DOHH2 (cell line): ENCODE data around the gene COL5A1.

Experiments used
- H3F3A ChIP-seq: fragments of 200-600 bp; sonication (generic), shearing (Covaris generic); 2 replicates; pipeline ENCODE4 v1.6.0; 2016; ENCODE audit warnings: antibody characterized with exemption, mild to moderate bottlenecking; ENCODE audit not compliant: control insufficient read depth, insufficient read depth
- H3K27ac ChIP-seq: fragments of 200-600 bp; sonication (generic); 2 replicates; pipeline ENCODE4 v1.5.1; 2014; ENCODE audit warnings: low read depth, mild to moderate bottlenecking, low read length, moderate library complexity
- H3K27me3 ChIP-seq: fragments of 200-600 bp; sonication (generic); 2 replicates; pipeline ENCODE4 v1.6.1; 2014; ENCODE audit warnings: mild to moderate bottlenecking, low read length, mixed read lengths; ENCODE audit not compliant: control insufficient read depth
- H3K36me3 ChIP-seq: fragments of 200-600 bp; sonication (generic); 2 replicates; pipeline ENCODE4 v1.6.1; 2014; ENCODE audit warnings: mild to moderate bottlenecking, low read length, moderate library complexity, mixed read lengths; ENCODE audit not compliant: control insufficient read depth
- H3K4me1 ChIP-seq: fragments of 200-600 bp; sonication (generic); 2 replicates; pipeline ENCODE4 v1.6.1; 2014; ENCODE audit warnings: mild to moderate bottlenecking, low read length, mixed read lengths; ENCODE audit not compliant: control insufficient read depth
- H3K4me2 ChIP-seq: fragments of 200-600 bp; sonication (generic); 2 replicates; pipeline ENCODE4 v1.6.0; 2014; ENCODE audit warnings: mild to moderate bottlenecking, low read length, moderate library complexity
- H3K4me3 ChIP-seq: fragments of 200-600 bp; sonication (generic); 2 replicates; pipeline ENCODE4 v1.5.1; 2014; ENCODE audit warnings: mild to moderate bottlenecking, low read length, mixed read lengths
- H3K79me2 ChIP-seq: fragments of 200-600 bp; sonication (generic); 2 replicates; pipeline ENCODE4 v1.6.1; 2014; ENCODE audit warnings: mild to moderate bottlenecking, low read length, mixed read lengths; ENCODE audit not compliant: control insufficient read depth
- H3K9me2 ChIP-seq: fragments of 200-600 bp; sonication (generic); replicated peaks from 2 replicates; pipeline ENCODE4 v1.6.1; 2014; ENCODE audit warnings: mild to moderate bottlenecking, low read length, mixed read lengths; ENCODE audit not compliant: control insufficient read depth
- H3K9me3 ChIP-seq: fragments of 200-600 bp; sonication (generic); 2 replicates; pipeline ENCODE4 v1.6.1; 2014; ENCODE audit warnings: antibody characterized with exemption, low read length, mixed read lengths; ENCODE audit not compliant: control insufficient read depth, insufficient read depth
- H4K20me1 ChIP-seq: fragments of 200-600 bp; sonication (generic); 2 replicates; pipeline ENCODE4 v1.6.0; 2014; ENCODE audit warnings: low read depth, mild to moderate bottlenecking, antibody characterized with exemption, low read length, moderate library complexity; ENCODE audit not compliant: control insufficient read depth, insufficient read depth
- EZH2phosphoT487 ChIP-seq: fragments of 200-600 bp; sonication (generic); IDR thresholded peaks from 2 replicates; pipeline ENCODE4 v1.6.1; 2017; ENCODE audit warnings: borderline replicate concordance, mild to moderate bottlenecking, antibody characterized with exemption, low read length, moderate library complexity, mixed read lengths
- TF ChIP-seq, protein P1 (sequence below): fragments of 200-600 bp; sonication (generic); IDR thresholded peaks from one replicate; pipeline ENCODE4 v1.5.1; 2014; ENCODE audit warnings: antibody characterized with exemption, mild to moderate bottlenecking, low read depth, low read length; ENCODE audit not compliant: poor library complexity, severe bottlenecking

COL5A1 gene

DNA sequence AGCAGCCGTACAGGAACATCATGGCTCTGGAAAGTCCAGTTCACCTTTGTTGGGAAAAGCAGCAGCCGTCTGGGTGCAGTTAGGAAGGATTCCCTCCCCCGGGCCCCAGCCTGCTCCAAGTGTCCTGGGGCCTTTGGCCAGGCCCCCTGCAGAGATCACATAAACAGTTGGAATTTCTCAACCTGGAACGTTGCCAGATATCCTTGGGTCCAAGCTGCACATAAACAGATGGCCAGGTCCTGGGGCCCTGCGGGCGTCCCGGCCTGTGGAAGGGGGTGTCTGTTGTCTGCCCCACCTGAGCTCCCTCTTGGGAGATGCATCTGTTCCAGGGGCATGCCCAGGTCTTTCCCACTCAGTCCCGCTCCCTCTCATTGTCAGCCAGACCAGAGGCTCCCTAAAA is 92.7 kb downstream of the COL5A1 start:
- Histone ChIP-seq H3K9me3 (peaks cover 4% of the 10 kb centered on the region; the same call in 1 of the 2 replicates), H3K36me3 (no peaks in the 10 kb centered on the region), H3F3A (no peaks in the 10 kb centered on the region), H3K4me2 (no peak overlapping the region), H3K79me2 (no peaks in the 10 kb centered on the region), H3K4me1 (no peaks in the 10 kb centered on the region), H4K20me1 (no peaks in the 10 kb centered on the region), H3K9me2 (no peaks in the 10 kb centered on the region), H3K27me3 (no peaks in the 10 kb centered on the region), H3K27ac (no peak overlapping the region), H3K4me3 (no peak overlapping the region)
- TF ChIP-seq EZH2phosphoT487, result no peak
- TF ChIP-seq, protein P1, sequence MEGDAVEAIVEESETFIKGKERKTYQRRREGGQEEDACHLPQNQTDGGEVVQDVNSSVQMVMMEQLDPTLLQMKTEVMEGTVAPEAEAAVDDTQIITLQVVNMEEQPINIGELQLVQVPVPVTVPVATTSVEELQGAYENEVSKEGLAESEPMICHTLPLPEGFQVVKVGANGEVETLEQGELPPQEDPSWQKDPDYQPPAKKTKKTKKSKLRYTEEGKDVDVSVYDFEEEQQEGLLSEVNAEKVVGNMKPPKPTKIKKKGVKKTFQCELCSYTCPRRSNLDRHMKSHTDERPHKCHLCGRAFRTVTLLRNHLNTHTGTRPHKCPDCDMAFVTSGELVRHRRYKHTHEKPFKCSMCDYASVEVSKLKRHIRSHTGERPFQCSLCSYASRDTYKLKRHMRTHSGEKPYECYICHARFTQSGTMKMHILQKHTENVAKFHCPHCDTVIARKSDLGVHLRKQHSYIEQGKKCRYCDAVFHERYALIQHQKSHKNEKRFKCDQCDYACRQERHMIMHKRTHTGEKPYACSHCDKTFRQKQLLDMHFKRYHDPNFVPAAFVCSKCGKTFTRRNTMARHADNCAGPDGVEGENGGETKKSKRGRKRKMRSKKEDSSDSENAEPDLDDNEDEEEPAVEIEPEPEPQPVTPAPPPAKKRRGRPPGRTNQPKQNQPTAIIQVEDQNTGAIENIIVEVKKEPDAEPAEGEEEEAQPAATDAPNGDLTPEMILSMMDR, result no peak

DNA sequence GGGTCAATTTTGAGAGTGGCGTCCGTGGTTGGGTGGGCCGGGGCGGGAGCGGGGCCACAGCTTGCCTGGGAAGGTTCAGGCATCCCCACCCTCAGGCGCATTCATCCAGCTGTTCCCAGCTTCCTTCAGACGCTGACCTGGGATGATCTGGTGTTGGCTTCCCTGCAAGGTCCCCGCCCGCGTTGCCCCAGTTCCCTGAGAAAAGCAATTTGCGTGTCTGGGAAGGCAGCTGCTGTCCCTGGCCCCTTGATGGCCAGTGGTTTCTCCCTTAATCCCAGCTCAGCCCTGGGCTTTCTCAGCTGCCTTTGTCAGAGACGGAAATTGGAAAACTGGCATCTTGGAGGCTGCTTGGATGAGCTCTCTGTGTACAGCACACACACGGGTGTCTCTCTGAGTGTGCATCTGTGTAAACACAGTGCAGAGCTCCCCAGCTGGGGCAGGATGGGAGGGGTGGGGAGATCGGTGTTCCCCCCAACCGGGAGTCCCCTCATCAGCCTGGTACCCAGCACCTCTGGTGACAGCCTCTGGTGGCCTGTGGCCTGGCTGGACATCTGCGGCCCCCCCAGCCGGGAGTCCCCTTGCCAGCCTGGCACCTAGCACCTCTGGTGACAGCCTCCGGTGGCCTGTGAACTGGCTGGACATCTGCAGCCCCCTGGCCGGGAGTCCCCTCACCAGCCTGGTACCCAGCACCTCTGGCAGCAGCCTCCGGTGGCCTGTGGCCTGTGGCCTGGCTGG is 94.0 kb downstream of the COL5A1 start:
- no peaks in the 10 kb centered on the region for H3K4me1 ChIP-seq
- peaks cover 3% of the 10 kb centered on the region; the same call in 1 of the 2 replicates for H3K9me3 ChIP-seq
- no peaks in the 10 kb centered on the region for H3K79me2 ChIP-seq
- H3K27ac ChIP-seq, result no peak overlapping the region
- no peaks in the 10 kb centered on the region for H3K27me3 ChIP-seq
- no peaks in the 10 kb centered on the region for H4K20me1 ChIP-seq
- H3K9me2 ChIP-seq, result no peaks in the 10 kb centered on the region
- TF ChIP-seq, protein P1, result no peak
- no peak for TF ChIP-seq EZH2phosphoT487
- no peak overlapping the region for H3K4me3 ChIP-seq
- no peaks in the 10 kb centered on the region for H3K36me3 ChIP-seq
- no peak overlapping the region for H3K4me2 ChIP-seq
- H3F3A ChIP-seq, result no peaks in the 10 kb centered on the region

DNA sequence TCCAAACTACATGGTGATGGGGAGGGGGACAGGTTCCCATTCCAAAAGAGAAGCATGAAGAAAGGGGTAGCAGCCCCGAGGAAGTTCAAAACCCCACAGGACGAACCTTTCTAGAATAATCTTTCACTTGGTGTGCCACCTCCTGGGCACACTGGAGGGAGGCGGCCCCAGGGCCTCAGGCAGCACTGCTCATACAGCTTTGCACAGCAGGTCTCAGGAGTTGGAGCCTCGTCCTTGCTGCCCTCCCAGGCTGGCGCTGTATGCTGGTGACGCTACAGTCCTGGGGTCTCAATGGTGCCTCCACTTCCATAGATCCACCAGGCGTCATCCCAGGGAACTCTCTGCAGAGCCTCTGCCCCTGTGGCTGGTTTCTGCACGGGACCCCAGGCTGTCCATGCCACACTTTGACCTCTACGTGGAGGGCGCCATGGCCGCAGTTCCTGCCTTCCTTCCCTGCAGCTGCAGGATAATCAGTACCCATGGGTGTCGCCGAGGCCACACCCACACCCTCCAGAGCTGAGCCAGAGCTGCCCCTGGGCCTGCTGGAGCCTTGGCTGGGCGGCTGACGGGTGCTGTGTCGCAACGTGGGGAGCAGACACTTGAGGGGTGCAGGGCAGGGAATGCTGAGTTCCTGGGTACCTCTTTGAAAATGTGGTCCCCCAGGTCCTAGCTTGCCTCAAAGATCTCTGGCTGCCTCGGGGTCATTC is 95.3 kb downstream of the COL5A1 start:
- Histone ChIP-seq H3K4me3 (no peak overlapping the region), H3K79me2 (no peaks in the 10 kb centered on the region), H3K27ac (no peak overlapping the region), H3K9me3 (no peaks in the 10 kb centered on the region; the same call in 1 of the 2 replicates), H3K27me3 (no peaks in the 10 kb centered on the region), H3K4me2 (no peak overlapping the region), H3K9me2 (no peaks in the 10 kb centered on the region), H4K20me1 (no peaks in the 10 kb centered on the region), H3K36me3 (no peaks in the 10 kb centered on the region), H3F3A (no peaks in the 10 kb centered on the region), H3K4me1 (no peaks in the 10 kb centered on the region)
- TF ChIP-seq EZH2phosphoT487, result no peak
- TF ChIP-seq, protein P1, result no peak
